ENCODE results near the gene JAM3.

Gene JAM3

DNA sequence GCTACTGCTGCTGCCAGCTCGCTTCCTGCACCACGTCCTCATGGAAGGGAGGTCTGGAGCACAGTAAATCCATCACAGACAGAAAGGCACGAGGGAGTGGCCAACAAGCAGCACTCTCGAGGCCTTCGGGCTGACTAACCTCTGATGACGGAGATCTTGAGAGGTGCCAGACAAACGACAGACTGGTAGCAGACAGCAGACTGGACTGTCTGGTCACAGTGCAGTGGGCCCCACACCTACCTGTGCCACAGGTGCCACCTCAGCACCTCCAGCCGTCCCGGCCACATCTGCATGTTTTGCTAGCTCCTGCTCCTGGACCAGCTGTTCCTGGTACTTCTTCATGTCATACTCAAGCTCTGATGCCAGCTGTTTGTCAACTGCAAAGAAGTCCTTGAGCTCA, 90.8 kb downstream of the JAM3 start:
- DNase-seq, result no peak
- 95% methylated on average over 9 of the region's 9 CpGs for WGBS (ENCODE audit: insufficient coverage)
- Histone ChIP-seq H3K4me1 (ENCODE audit: control extremely low read depth in 1 of 4, control insufficient read depth in 4 of 4, insufficient read depth in 4 of 4, low read length in 3 of 4) (no peaks in the 10 kb centered on the region), H3K27ac (ENCODE audit: insufficient read depth in 1 of 2, low read depth in 1 of 2, low read length in 2 of 2, poor library complexity in 1 of 2, severe bottlenecking in 2 of 2) (no peak overlapping the region), H3K9me3 (ENCODE audit: control extremely low read depth in 1 of 5, control insufficient read depth in 4 of 5, insufficient read depth in 2 of 5, low read depth in 1 of 5, low read length in 4 of 5) (no peaks in the 10 kb centered on the region), H3K4me3 (ENCODE audit: control insufficient read depth in 1 of 7, extremely low read depth in 1 of 7, insufficient read depth in 4 of 7, low read depth in 2 of 7, low read length in 6 of 7) (no peak overlapping the region), H3K36me3 (ENCODE audit: control insufficient read depth in 4 of 4, insufficient read depth in 4 of 4, low read length in 3 of 4) (peaks cover 4 to 94% (median 60%) of the 10 kb centered on the region in 4 experiments), H3K27me3 (replicated peaks in 2 of 5; ENCODE audit: control insufficient read depth in 4 of 5, insufficient read depth in 5 of 5, low read length in 4 of 5) (no peaks in the 10 kb centered on the region)
- CTCF ChIA-PET, result no interaction called here
- POLR2A ChIA-PET, result no interaction called here

GRCh38 chr11:134164490-134165370, 95.9 kb downstream of the JAM3 start:
- H3K4me1 ChIP-seq (ENCODE audit: control extremely low read depth in 1 of 4, control insufficient read depth in 4 of 4, insufficient read depth in 4 of 4, low read length in 3 of 4), result no peaks in the 10 kb centered on the region
- H3K27me3 ChIP-seq (replicated peaks in 2 of 5; ENCODE audit: control insufficient read depth in 4 of 5, insufficient read depth in 5 of 5, low read length in 4 of 5), result no peaks in the 10 kb centered on the region
- no peak for DNase-seq
- H3K9me3 ChIP-seq (ENCODE audit: control extremely low read depth in 1 of 5, control insufficient read depth in 4 of 5, insufficient read depth in 2 of 5, low read depth in 1 of 5, low read length in 4 of 5), result no peaks in the 10 kb centered on the region
- peaks cover 13 to 76% (median 43%) of the 10 kb centered on the region in 4 experiments for H3K36me3 ChIP-seq (ENCODE audit: control insufficient read depth in 4 of 4, insufficient read depth in 4 of 4, low read length in 3 of 4)
- WGBS (ENCODE audit: insufficient coverage), result 94% methylated on average over 11 of the region's 11 CpGs
- ChIA-PET POLR2A (no interaction called here), CTCF (interaction anchor here (0.6 to 1.8 kb wide), 3 partner anchors 13 to 1332 kb away, joined by 3 to 6 read pairs (median 6); no protein-coding TSS in a partner anchor)
- H3K4me3 ChIP-seq (ENCODE audit: control insufficient read depth in 1 of 7, extremely low read depth in 1 of 7, insufficient read depth in 4 of 7, low read depth in 2 of 7, low read length in 6 of 7), result no peak overlapping the region
- no peak overlapping the region for H3K27ac ChIP-seq (ENCODE audit: insufficient read depth in 1 of 2, low read depth in 1 of 2, low read length in 2 of 2, poor library complexity in 1 of 2, severe bottlenecking in 2 of 2)

DNA sequence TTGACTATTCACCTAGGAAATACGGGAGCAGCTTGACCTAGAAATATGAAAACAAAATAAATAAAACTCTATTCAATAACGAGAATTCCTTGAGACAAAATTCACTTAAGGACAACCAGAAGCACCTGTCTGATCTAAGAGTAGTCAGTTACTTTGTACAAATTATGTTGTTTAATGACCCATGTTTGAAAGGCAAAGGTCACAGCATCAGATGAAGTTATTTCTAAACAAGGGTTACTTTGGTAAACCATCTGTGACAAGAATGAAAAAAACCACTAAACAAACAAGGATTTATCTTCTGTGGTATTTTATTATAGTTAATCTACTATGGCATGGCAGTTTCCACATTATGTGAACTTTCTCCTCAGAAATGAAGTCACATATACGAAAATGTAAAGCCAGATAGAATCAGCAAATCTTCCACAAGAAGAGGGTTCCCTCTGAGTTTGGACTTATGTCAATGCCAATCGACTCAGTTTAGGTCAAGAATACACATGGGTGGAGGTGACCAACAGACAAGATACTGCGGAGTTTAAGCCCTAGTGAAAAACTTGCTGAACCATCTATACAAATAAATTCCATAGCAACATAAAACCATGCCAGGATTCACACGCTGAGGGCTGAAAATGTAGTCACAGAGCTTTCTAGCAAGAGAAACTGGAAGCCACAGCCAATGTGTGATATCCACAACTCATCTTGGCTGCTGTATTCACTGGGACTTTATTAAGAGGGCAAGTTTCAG, 101.5 kb downstream of the JAM3 start:
- Histone ChIP-seq H3K4me1 (ENCODE audit: control extremely low read depth in 1 of 4, control insufficient read depth in 4 of 4, insufficient read depth in 4 of 4, low read length in 3 of 4) (no peaks in the 10 kb centered on the region), H3K4me3 (ENCODE audit: control insufficient read depth in 1 of 7, extremely low read depth in 1 of 7, insufficient read depth in 4 of 7, low read depth in 2 of 7, low read length in 6 of 7) (no peak overlapping the region), H3K27ac (ENCODE audit: insufficient read depth in 1 of 2, low read depth in 1 of 2, low read length in 2 of 2, poor library complexity in 1 of 2, severe bottlenecking in 2 of 2) (no peak overlapping the region), H3K27me3 (replicated peaks in 2 of 5; ENCODE audit: control insufficient read depth in 4 of 5, insufficient read depth in 5 of 5, low read length in 4 of 5) (no peaks in the 10 kb centered on the region), H3K36me3 (ENCODE audit: control insufficient read depth in 4 of 4, insufficient read depth in 4 of 4, low read length in 3 of 4) (peaks cover 17 to 72% (median 48%) of the 10 kb centered on the region in 4 experiments), H3K9me3 (ENCODE audit: control extremely low read depth in 1 of 5, control insufficient read depth in 4 of 5, insufficient read depth in 2 of 5, low read depth in 1 of 5, low read length in 4 of 5) (no peaks in the 10 kb centered on the region)
- POLR2A ChIA-PET, result no interaction called here
- DNase-seq, result no peak
- WGBS (ENCODE audit: insufficient coverage), result 96% methylated on average over 4 of the region's 6 CpGs
- CTCF ChIA-PET, result interaction anchor here (1.1 kb wide), 1 partner anchor 119 kb away, joined by 3 read pairs; no protein-coding TSS in a partner anchor

- 92% methylated on average over 2 of the region's 5 CpGs for WGBS (ENCODE audit: insufficient coverage)
- no peak overlapping the region for H3K4me3 ChIP-seq (ENCODE audit: control insufficient read depth in 1 of 7, extremely low read depth in 1 of 7, insufficient read depth in 4 of 7, low read depth in 2 of 7, low read length in 6 of 7)
- no peaks in the 10 kb centered on the region for H3K27me3 ChIP-seq (replicated peaks in 2 of 5; ENCODE audit: control insufficient read depth in 4 of 5, insufficient read depth in 5 of 5, low read length in 4 of 5)
- ChIA-PET POLR2A (no interaction called here), CTCF (interaction anchor here (1.1 kb wide), 1 partner anchor 120 kb away, joined by 3 read pairs; no protein-coding TSS in a partner anchor)
- H3K4me1 ChIP-seq (ENCODE audit: control extremely low read depth in 1 of 4, control insufficient read depth in 4 of 4, insufficient read depth in 4 of 4, low read length in 3 of 4), result no peaks in the 10 kb centered on the region
- H3K36me3 ChIP-seq (ENCODE audit: control insufficient read depth in 4 of 4, insufficient read depth in 4 of 4, low read length in 3 of 4), result peaks cover 17 to 72% (median 50%) of the 10 kb centered on the region in 4 experiments
- DNase-seq, result no peak
- H3K27ac ChIP-seq (ENCODE audit: insufficient read depth in 1 of 2, low read depth in 1 of 2, low read length in 2 of 2, poor library complexity in 1 of 2, severe bottlenecking in 2 of 2), result no peak overlapping the region
- no peaks in the 10 kb centered on the region for H3K9me3 ChIP-seq (ENCODE audit: control extremely low read depth in 1 of 5, control insufficient read depth in 4 of 5, insufficient read depth in 2 of 5, low read depth in 1 of 5, low read length in 4 of 5)
Observed at GRCh38 chr11:134170919-134171281, 102.0 kb downstream of the JAM3 start.

DNA sequence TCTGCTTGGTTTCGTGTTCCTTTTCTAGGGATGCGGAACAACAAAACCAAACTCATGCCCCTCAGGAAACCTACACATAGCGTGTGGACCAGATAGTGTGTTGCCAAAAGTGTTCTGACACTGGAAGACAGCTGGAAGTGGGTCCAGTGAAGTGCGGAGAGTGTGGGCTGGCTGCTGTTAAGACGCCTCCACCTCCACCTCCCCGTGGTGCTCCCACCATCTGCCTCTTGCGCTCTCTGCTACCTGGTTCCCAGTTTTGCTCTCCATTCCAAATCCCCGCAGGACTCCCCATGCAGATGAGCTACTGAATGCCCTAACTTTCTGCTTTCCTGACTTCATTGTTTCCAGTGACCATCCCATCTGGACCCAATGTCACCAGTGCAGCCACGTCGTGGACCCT, 103.1 kb downstream of the JAM3 start:
- H3K4me1 ChIP-seq (ENCODE audit: control extremely low read depth in 1 of 4, control insufficient read depth in 4 of 4, insufficient read depth in 4 of 4, low read length in 3 of 4), result no peaks in the 10 kb centered on the region
- H3K36me3 ChIP-seq (ENCODE audit: control insufficient read depth in 4 of 4, insufficient read depth in 4 of 4, low read length in 3 of 4), result peaks cover 22 to 82% (median 56%) of the 10 kb centered on the region in 4 experiments
- CTCF ChIA-PET, result no interaction called here
- 98% methylated on average over 8 of the region's 10 CpGs for WGBS (ENCODE audit: insufficient coverage)
- H3K27ac ChIP-seq (ENCODE audit: insufficient read depth in 1 of 2, low read depth in 1 of 2, low read length in 2 of 2, poor library complexity in 1 of 2, severe bottlenecking in 2 of 2), result no peak overlapping the region
- POLR2A ChIA-PET, result no interaction called here
- no peak for DNase-seq
- H3K4me3 ChIP-seq (ENCODE audit: control insufficient read depth in 1 of 7, extremely low read depth in 1 of 7, insufficient read depth in 4 of 7, low read depth in 2 of 7, low read length in 6 of 7), result no peak overlapping the region
- no peaks in the 10 kb centered on the region for H3K27me3 ChIP-seq (replicated peaks in 2 of 5; ENCODE audit: control insufficient read depth in 4 of 5, insufficient read depth in 5 of 5, low read length in 4 of 5)
- no peaks in the 10 kb centered on the region for H3K9me3 ChIP-seq (ENCODE audit: control extremely low read depth in 1 of 5, control insufficient read depth in 4 of 5, insufficient read depth in 2 of 5, low read depth in 1 of 5, low read length in 4 of 5)

DNA sequence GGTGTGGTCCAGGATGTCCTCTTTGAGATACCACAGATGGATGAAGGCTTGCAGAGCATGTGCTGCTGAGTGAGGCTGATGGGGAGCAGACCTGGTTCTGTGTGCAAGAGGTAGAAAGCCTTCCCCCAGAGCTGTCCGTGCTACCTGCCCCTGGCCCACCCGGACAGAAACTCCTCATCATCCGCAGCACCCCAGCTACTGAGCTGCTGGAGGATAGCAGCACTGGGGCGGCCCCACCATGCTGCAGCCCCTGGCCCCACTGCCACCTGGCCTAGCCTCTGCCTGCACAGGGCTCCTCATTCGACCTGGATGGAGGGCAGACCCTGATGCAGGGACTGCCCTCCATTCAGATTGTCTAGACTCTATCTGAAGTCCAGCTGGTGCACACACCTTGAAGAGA, 104.4 kb downstream of the JAM3 start:
- ChIA-PET POLR2A (no interaction called here), CTCF (interaction anchor here (0.6 kb wide), 1 partner anchor 12 kb away, joined by 3 read pairs; no protein-coding TSS in a partner anchor)
- 100% methylated on average over 4 of the region's 5 CpGs for WGBS (ENCODE audit: insufficient coverage)
- Histone ChIP-seq H3K9me3 (ENCODE audit: control extremely low read depth in 1 of 5, control insufficient read depth in 4 of 5, insufficient read depth in 2 of 5, low read depth in 1 of 5, low read length in 4 of 5) (no peaks in the 10 kb centered on the region), H3K27ac (ENCODE audit: insufficient read depth in 1 of 2, low read depth in 1 of 2, low read length in 2 of 2, poor library complexity in 1 of 2, severe bottlenecking in 2 of 2) (no peak overlapping the region), H3K4me3 (ENCODE audit: control insufficient read depth in 1 of 7, extremely low read depth in 1 of 7, insufficient read depth in 4 of 7, low read depth in 2 of 7, low read length in 6 of 7) (no peak overlapping the region), H3K4me1 (ENCODE audit: control extremely low read depth in 1 of 4, control insufficient read depth in 4 of 4, insufficient read depth in 4 of 4, low read length in 3 of 4) (no peaks in the 10 kb centered on the region), H3K27me3 (replicated peaks in 2 of 5; ENCODE audit: control insufficient read depth in 4 of 5, insufficient read depth in 5 of 5, low read length in 4 of 5) (no peaks in the 10 kb centered on the region), H3K36me3 (ENCODE audit: control insufficient read depth in 4 of 4, insufficient read depth in 4 of 4, low read length in 3 of 4) (peaks cover 20 to 89% (median 56%) of the 10 kb centered on the region in 4 experiments)
- DNase-seq, result no peak

- Histone ChIP-seq H3K27ac (ENCODE audit: insufficient read depth in 1 of 2, low read depth in 1 of 2, low read length in 2 of 2, poor library complexity in 1 of 2, severe bottlenecking in 2 of 2) (no peak overlapping the region), H3K36me3 (ENCODE audit: control insufficient read depth in 4 of 4, insufficient read depth in 4 of 4, low read length in 3 of 4) (peaks cover 20 to 87% (median 48%) of the 10 kb centered on the region in 4 experiments), H3K9me3 (ENCODE audit: control extremely low read depth in 1 of 5, control insufficient read depth in 4 of 5, insufficient read depth in 2 of 5, low read depth in 1 of 5, low read length in 4 of 5) (no peaks in the 10 kb centered on the region), H3K4me3 (ENCODE audit: control insufficient read depth in 1 of 7, extremely low read depth in 1 of 7, insufficient read depth in 4 of 7, low read depth in 2 of 7, low read length in 6 of 7) (no peak overlapping the region), H3K4me1 (ENCODE audit: control extremely low read depth in 1 of 4, control insufficient read depth in 4 of 4, insufficient read depth in 4 of 4, low read length in 3 of 4) (no peaks in the 10 kb centered on the region), H3K27me3 (replicated peaks in 2 of 5; ENCODE audit: control insufficient read depth in 4 of 5, insufficient read depth in 5 of 5, low read length in 4 of 5) (no peaks in the 10 kb centered on the region)
- POLR2A ChIA-PET, result no interaction called here
- 95% methylated on average over 12 of the region's 13 CpGs for WGBS (ENCODE audit: insufficient coverage)
- DNase-seq, result no peak
- CTCF ChIA-PET, result no interaction called here
Observed at GRCh38 chr11:134176284-134176683, 107.4 kb downstream of the JAM3 start.

Measured in common myeloid progenitor, CD34-positive (primary cell).